Measurements from ENCODE around the gene MYF6. TPM values are rescaled to one million over a fixed set of nuclear protein-coding genes. Genes with fewer than 3 reads are reported as not detected.

MYF6 gene
- total and polyA plus RNA-seq, 2 experiments from 2014 or later, result not detected

DNA sequence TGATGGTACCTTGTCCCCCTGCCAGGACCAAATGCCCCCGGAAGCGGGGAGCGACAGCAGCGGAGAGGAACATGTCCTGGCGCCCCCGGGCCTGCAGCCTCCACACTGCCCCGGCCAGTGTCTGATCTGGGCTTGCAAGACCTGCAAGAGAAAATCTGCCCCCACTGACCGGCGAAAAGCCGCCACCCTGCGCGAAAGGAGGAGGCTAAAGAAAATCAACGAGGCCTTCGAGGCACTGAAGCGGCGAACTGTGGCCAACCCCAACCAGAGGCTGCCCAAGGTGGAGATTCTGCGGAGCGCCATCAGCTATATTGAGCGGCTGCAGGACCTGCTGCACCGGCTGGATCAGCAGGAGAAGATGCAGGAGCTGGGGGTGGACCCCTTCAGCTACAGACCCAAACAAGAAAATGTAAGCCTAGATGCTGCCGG is 410 bp downstream of the MYF6 start:
- no peaks in the 10 kb centered on the region for H3K36me3 ChIP-seq
- H3K4me1 ChIP-seq (ENCODE audit: low read depth), result peaks cover 6% of the 10 kb centered on the region
- no peaks in the 10 kb centered on the region for H3K9me3 ChIP-seq (ENCODE audit: low read depth)
- H3K4me3 ChIP-seq, result peak overlapping the region; percentile 26
- H3K27ac ChIP-seq, result no peak overlapping the region
- TF ChIP-seq, protein P1, sequence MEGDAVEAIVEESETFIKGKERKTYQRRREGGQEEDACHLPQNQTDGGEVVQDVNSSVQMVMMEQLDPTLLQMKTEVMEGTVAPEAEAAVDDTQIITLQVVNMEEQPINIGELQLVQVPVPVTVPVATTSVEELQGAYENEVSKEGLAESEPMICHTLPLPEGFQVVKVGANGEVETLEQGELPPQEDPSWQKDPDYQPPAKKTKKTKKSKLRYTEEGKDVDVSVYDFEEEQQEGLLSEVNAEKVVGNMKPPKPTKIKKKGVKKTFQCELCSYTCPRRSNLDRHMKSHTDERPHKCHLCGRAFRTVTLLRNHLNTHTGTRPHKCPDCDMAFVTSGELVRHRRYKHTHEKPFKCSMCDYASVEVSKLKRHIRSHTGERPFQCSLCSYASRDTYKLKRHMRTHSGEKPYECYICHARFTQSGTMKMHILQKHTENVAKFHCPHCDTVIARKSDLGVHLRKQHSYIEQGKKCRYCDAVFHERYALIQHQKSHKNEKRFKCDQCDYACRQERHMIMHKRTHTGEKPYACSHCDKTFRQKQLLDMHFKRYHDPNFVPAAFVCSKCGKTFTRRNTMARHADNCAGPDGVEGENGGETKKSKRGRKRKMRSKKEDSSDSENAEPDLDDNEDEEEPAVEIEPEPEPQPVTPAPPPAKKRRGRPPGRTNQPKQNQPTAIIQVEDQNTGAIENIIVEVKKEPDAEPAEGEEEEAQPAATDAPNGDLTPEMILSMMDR (IDR thresholded peaks at IDR 0.05; ENCODE audit: low read depth, low read length), result no peak
- no peak for DNase-seq (ENCODE audit: low read depth in 1 of 2, low spot score in 1 of 2)
- peaks cover 73% of the 10 kb centered on the region for H3K27me3 ChIP-seq

DNA sequence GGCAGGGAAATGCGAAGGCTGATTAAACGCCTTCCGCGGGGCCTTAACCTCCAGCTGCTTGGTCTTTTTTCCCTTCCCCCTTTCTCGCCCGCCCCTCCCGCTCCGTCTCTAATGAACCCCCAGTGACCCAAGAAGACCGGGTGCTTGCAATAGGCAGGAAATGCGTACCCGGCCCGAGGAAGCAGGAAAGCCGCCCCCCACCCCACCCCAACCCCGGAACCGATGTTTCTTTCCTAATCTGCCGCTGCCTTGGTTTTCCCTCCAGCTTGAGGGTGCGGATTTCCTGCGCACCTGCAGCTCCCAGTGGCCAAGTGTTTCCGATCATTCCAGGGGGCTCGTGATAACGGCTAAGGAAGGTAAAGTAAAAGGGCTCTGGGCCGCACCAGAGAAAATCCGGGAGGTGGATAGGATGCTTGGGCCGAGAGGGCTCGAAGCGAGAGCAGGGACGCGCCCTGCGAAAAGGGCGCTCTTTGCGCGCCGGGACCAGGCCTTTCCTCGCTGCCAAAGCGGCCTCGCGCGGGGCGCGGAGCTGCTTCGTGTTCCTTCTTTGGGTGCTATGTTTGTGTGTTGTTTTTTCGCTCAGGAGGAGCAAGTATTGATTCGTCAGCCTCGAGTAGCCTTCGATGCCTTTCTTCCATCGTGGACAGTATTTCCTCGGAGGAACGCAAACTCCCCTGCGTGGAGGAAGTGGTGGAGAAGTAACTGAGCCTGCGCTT is 983 bp downstream of the MYF6 start:
- Histone ChIP-seq H3K27me3 (peaks cover 73% of the 10 kb centered on the region), H3K4me1 (ENCODE audit: low read depth) (no peaks in the 10 kb centered on the region), H3K9me3 (ENCODE audit: low read depth) (no peaks in the 10 kb centered on the region), H3K27ac (no peak overlapping the region), H3K4me3 (peak overlapping the region; percentile 26), H3K36me3 (no peaks in the 10 kb centered on the region)
- DNase-seq (ENCODE audit: low read depth in 1 of 2, low spot score in 1 of 2), result peak; percentile 32 to 34
- TF ChIP-seq, protein P1 (IDR thresholded peaks at IDR 0.05; ENCODE audit: low read depth, low read length), result no peak

DNA sequence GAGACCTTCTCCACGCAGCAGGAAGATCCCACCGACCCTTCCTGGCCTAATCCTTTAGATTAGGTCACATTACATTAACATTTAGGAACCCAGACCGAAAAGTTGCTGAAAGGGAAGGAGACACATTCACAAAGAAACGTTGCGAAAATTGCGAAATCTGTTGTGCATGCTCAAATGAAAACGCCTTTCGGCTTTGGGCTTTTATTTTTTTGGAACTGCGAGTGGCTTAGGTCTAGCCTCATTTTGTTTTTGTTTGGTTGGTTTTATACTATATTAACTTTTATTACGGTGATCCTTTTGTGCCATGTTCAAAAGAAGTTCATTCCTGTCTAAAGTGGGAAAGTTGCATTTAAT is 1.5 kb downstream of the MYF6 start:
- peak in 1 of 2 donors; percentile 14 for DNase-seq (ENCODE audit: low read depth in 1 of 2, low spot score in 1 of 2)
- Histone ChIP-seq H3K36me3 (no peaks in the 10 kb centered on the region), H3K9me3 (ENCODE audit: low read depth) (no peaks in the 10 kb centered on the region), H3K4me1 (ENCODE audit: low read depth) (no peaks in the 10 kb centered on the region), H3K4me3 (peak overlapping the region; percentile 26), H3K27me3 (peaks cover 73% of the 10 kb centered on the region), H3K27ac (no peak overlapping the region)
- TF ChIP-seq, protein P1 (IDR thresholded peaks at IDR 0.05; ENCODE audit: low read depth, low read length), result no peak

DNA sequence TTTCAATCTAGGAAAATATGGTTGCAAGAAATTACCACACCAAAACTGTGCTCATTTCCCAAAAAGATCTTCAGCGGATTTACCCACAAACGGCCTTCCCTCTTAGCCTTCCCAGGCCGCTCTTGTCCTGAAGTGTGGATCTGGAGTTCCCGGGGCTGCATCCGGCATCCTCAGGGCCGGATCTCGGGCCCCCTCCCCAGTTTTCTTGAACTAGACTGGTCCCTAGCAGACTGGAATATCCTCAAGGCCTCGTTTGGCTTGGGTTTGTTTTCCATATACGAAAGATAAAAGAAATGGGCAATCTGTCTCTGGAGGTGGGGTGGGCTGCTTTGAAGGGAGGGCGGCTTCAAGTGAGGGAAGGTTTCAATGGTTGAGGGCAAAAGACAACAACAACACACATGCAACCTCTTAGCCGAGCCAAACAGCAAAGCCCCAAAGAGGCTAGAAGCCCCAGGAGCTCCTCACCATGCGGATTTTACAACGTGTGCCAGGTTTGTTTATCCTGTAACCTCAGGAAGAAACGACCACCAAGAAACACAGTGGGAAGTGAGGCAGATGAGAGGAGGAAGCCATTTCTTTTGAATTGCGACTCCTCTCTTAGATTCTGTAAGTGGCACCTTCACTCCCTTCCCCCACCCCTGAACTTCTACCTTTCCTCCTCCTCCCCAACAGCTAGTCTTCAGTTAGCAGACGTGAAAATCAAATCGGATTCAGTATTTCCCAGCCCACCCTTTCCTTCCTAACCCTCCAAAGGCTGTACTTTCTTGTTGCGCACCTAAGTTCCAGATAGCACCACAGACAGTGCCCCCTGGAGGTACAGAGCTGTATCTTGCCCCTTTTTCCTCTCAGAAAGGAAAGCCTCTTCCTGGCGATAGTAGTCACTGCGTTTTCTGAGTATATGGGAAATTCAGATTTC is 2.6 kb downstream of the MYF6 start:
- no peak overlapping the region for H3K27ac ChIP-seq
- DNase-seq (ENCODE audit: low read depth in 1 of 2, low spot score in 1 of 2), result peak; percentile 17 to 37
- peaks cover 75% of the 10 kb centered on the region for H3K27me3 ChIP-seq

DNA sequence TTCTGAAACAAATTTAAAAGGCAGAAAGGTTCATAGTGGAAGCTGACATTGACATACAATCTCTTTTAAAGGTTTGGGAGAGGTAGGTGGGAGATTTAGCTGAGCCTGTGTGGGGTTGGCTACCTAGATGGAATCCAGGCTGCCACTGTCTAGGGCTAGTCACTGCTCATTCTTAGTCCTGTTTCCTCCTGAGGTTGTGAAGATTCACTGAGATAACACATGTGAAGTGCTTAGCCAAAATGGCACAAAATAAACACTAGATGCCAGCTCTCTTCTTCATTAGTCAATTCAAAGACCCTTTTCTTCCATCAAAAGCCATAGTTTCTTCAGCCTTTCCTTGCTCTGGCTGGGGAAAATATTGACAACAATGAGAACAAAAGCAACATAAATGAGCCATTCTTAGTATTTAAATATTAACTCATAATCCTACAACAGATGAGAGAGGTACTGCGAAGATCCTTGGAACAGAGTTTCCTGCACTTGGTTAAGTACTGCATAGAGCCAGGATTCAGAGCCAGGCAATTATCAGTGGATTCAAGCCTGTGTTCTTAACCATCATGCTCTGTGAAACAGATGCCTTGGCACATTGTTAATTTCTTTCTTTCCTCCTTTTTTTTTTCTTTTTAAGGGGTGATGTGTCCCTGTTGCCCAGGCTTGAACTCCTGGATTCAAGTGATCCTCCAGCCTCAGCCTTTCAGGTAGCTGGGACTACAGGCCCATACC is 3.5 kb downstream of the MYF6 start:
- Histone ChIP-seq H3K9me3 (ENCODE audit: low read depth) (no peaks in the 10 kb centered on the region), H3K4me3 (no peak overlapping the region), H3K27ac (no peak overlapping the region), H3K36me3 (no peaks in the 10 kb centered on the region), H3K27me3 (peaks cover 66% of the 10 kb centered on the region), H3K4me1 (ENCODE audit: low read depth) (no peaks in the 10 kb centered on the region)
- no peak for DNase-seq (ENCODE audit: low read depth in 1 of 2, low spot score in 1 of 2)
- TF ChIP-seq, protein P1 (IDR thresholded peaks at IDR 0.05; ENCODE audit: low read depth, low read length), result no peak

More for the DNA sequence above, 2.6 kb downstream of the MYF6 start:
- no peaks in the 10 kb centered on the region for H3K4me1 ChIP-seq (ENCODE audit: low read depth)
- no peak overlapping the region for H3K4me3 ChIP-seq
- H3K9me3 ChIP-seq (ENCODE audit: low read depth), result no peaks in the 10 kb centered on the region
- H3K36me3 ChIP-seq, result no peaks in the 10 kb centered on the region
- TF ChIP-seq, protein P1 (IDR thresholded peaks at IDR 0.05; ENCODE audit: low read depth, low read length), result peak; percentile 51
